Measurements from ENCODE around the gene TEAD1. TPM values are rescaled to one million over a fixed set of nuclear protein-coding genes. Genes with fewer than 3 reads are reported as not detected.

The TEAD1 gene
- polyA plus RNA-seq, 2 of the 4 experiments (the other 2 are of a cell fraction): 111 to 112 TPM

DNA sequence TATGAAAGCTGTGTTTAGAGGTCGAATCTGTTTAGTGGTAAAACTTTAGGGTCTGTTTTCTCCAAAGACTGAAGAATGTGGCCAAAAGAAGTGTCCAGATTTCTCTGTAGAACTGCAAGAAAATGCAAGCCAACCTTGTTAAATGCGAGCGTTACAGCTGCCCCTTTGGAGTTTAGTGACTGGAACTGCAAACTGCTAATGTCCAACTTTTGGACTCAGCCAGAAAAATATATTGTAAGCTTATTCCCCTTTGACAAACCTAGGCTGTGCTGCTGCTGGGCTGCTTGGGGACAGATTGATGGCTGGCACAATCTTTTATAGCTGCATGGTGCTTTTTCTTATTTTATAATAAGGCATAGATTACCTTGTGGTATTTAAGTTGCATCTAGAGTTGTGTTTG, 3.9 kb downstream of the TEAD1 start:
- H3K9me3 ChIP-seq: no peaks in the 10 kb centered on the region
- FAIRE-seq (no peak), DNase-seq (ENCODE audit: low read depth in 1 of 2, low spot score in 1 of 2) (no peak), ATAC-seq (no peak)
- no peak for TF ChIP-seq MAFK (IDR thresholded peaks at IDR 0.05; ENCODE audit: partially characterized antibody)
- TF ChIP-seq EP300 (IDR thresholded peaks at IDR 0.05): no peak
- no peak for TF ChIP-seq MAZ (IDR thresholded peaks at IDR 0.05; ENCODE audit: borderline replicate concordance, low read depth, low read length)
- TF ChIP-seq ZC3H11A (IDR thresholded peaks at IDR 0.05): no peak
- ChIA-PET POLR2A (interaction anchor here (0.8 to 1.3 kb wide), 3 partner anchors 15 to 92 kb away, joined by 3 to 4 read pairs (median 4); no protein-coding TSS in a partner anchor), CTCF (interaction anchor here (0.7 to 2.8 kb wide), 13 partner anchors 14 to 390 kb away, joined by 3 to 12 read pairs (median 3); no protein-coding TSS in a partner anchor)
- peak overlapping the region; percentile 90 for H3K4me3 ChIP-seq
- H3K4me1 ChIP-seq: peaks cover 53% of the 10 kb centered on the region
- WGBS (ENCODE audit: missing lambda C conversion rate): 11% methylated on average over 3 of the region's 3 CpGs
- peak overlapping the region; percentile 92 to 98 for H3K27ac ChIP-seq
- peak overlapping the region; percentile 90 for H3K4me2 ChIP-seq

DNA sequence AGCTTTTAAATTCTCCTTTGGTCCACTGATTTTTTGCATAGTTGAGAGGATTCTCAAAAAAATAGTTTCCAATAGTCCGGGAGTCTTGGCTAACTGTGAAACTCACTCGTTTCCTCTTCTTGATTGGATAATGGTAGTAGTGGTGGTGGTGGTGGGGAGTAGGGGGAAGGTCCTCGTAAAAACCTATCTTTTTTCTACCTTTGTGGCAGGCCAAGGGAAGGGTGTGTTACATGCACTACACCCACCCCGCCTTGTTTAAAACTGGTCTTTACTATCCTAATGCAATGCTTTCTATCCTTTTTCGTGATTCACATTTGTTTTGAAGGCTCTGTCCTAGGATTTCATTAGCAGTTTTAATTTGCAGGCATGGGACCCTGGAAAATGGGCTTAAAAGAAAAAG, 4.8 kb downstream of the TEAD1 start:
- Histone ChIP-seq H3K4me3 (peak overlapping the region; percentile 90), H3K4me2 (peak overlapping the region; percentile 90), H3K9me3 (no peaks in the 10 kb centered on the region), H3K4me1 (peaks cover 59% of the 10 kb centered on the region), H3K27ac (peak overlapping the region; percentile 92 to 98)
- DNase-seq (ENCODE audit: low read depth in 1 of 2, low spot score in 1 of 2) (no peak), FAIRE-seq (no peak), ATAC-seq (no peak)
- 27% methylated on average over 5 of the region's 5 CpGs for WGBS (ENCODE audit: missing lambda C conversion rate)
- CTCF ChIA-PET: interaction anchor here (0.7 to 2.8 kb wide), 5 partner anchors 203 to 391 kb away, joined by 3 to 12 read pairs (median 3); no protein-coding TSS in a partner anchor
- TF ChIP-seq MAFK (IDR thresholded peaks at IDR 0.05; ENCODE audit: partially characterized antibody): no peak
- TF ChIP-seq ZFP36 (IDR thresholded peaks at IDR 0.05; ENCODE audit: borderline replicate concordance, partially characterized antibody): no peak
- no peak for TF ChIP-seq REST (IDR thresholded peaks at IDR 0.05)
- no peak for TF ChIP-seq ESRRA (IDR thresholded peaks at IDR 0.05; ENCODE audit: borderline replicate concordance, low read length)
- no peak for TF ChIP-seq ZNF302 (CRISPR knock-in tag; IDR thresholded peaks at IDR 0.05)
- TF ChIP-seq JUN (IDR thresholded peaks at IDR 0.05): no peak
- no peak for TF ChIP-seq BHLHE40 (IDR thresholded peaks at IDR 0.05; ENCODE audit: low read depth, low read length)
- TF ChIP-seq USF2 (IDR thresholded peaks at IDR 0.05): no peak
- TF ChIP-seq CBX8 (IDR thresholded peaks at IDR 0.05): no peak
- TF ChIP-seq RCOR1 (IDR thresholded peaks at IDR 0.05; ENCODE audit: low read depth, low read length): no peak
- TF ChIP-seq GATA3 (IDR thresholded peaks at IDR 0.05; ENCODE audit: borderline replicate concordance): no peak
- TF ChIP-seq MYC (IDR thresholded peaks at IDR 0.05; ENCODE audit: borderline replicate concordance, low read length): no peak
- TF ChIP-seq HDAC2 (IDR thresholded peaks at IDR 0.05): no peak
- TF ChIP-seq, protein P1, sequence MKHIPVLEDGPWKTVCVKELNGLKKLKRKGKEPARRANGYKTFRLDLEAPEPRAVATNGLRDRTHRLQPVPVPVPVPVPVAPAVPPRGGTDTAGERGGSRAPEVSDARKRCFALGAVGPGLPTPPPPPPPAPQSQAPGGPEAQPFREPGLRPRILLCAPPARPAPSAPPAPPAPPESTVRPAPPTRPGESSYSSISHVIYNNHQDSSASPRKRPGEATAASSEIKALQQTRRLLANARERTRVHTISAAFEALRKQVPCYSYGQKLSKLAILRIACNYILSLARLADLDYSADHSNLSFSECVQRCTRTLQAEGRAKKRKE (CRISPR knock-in tag; IDR thresholded peaks at IDR 0.05; ENCODE audit: low read depth): no peak
- TF ChIP-seq PHF8 (IDR thresholded peaks at IDR 0.05; ENCODE audit: borderline replicate concordance, low read depth): no peak
- TF ChIP-seq CHD4 (IDR thresholded peaks at IDR 0.05; ENCODE audit: borderline replicate concordance): no peak
- TF ChIP-seq CTCF (IDR thresholded peaks at IDR 0.05): no peak
- TF ChIP-seq, protein P2, sequence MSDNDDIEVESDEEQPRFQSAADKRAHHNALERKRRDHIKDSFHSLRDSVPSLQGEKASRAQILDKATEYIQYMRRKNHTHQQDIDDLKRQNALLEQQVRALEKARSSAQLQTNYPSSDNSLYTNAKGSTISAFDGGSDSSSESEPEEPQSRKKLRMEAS (IDR thresholded peaks at IDR 0.05): no peak
- POLR2A ChIA-PET: interaction anchor here (0.8 to 3.6 kb wide), 4 partner anchors 13 to 91 kb away, joined by 3 to 25 read pairs (median 4); no protein-coding TSS in a partner anchor

Measured in A549 (cell line).